ENCODE results near the gene LPO.

LPO gene

GRCh38 chr17:58228679-58229078 is 9.7 kb upstream of the LPO start:
- DNase-seq (ENCODE audit: low read depth in 4 of 4, low spot score in 1 of 4): no peak

- no peak for DNase-seq (ENCODE audit: low read depth in 4 of 4, low spot score in 1 of 4)
These were observed 9.0 kb upstream of the LPO start for GRCh38 chr17:58229384-58229783.

- no peak for DNase-seq (ENCODE audit: low read depth in 4 of 4, low spot score in 1 of 4)
These were observed 8.5 kb upstream of the LPO start for GRCh38 chr17:58229881-58230280.

- DNase-seq (ENCODE audit: low read depth in 4 of 4, low spot score in 1 of 4): no peak
These were observed 6.7 kb upstream of the LPO start for GRCh38 chr17:58231641-58232040.

GRCh38 chr17:58232707-58233156 is 5.7 kb upstream of the LPO start:
- no peak for DNase-seq (ENCODE audit: low read depth in 4 of 4, low spot score in 1 of 4)

- DNase-seq (ENCODE audit: low read depth in 4 of 4, low spot score in 1 of 4): no peak
These were observed 4.8 kb upstream of the LPO start for GRCh38 chr17:58233543-58233942.

GRCh38 chr17:58234512-58234911 is 3.9 kb upstream of the LPO start:
- no peak for DNase-seq (ENCODE audit: low read depth in 4 of 4, low spot score in 1 of 4)

GRCh38 chr17:58235821-58236220 is 2.6 kb upstream of the LPO start:
- no peak for DNase-seq (ENCODE audit: low read depth in 4 of 4, low spot score in 1 of 4)

GRCh38 chr17:58236394-58236793 is 2.0 kb upstream of the LPO start:
- DNase-seq (ENCODE audit: low read depth in 4 of 4, low spot score in 1 of 4): no peak

GRCh38 chr17:58239987-58240386 is 1.6 kb downstream of the LPO start:
- no peak for DNase-seq (ENCODE audit: low read depth in 4 of 4, low spot score in 1 of 4)

GRCh38 chr17:58242171-58242784 is 3.9 kb downstream of the LPO start:
- no peak for DNase-seq (ENCODE audit: low read depth in 4 of 4, low spot score in 1 of 4)

- no peak for DNase-seq (ENCODE audit: low read depth in 4 of 4, low spot score in 1 of 4)
These were observed 6.6 kb downstream of the LPO start for GRCh38 chr17:58244963-58245362.

GRCh38 chr17:58245428-58246103 is 7.2 kb downstream of the LPO start:
- no peak for DNase-seq (ENCODE audit: low read depth in 4 of 4, low spot score in 1 of 4)

GRCh38 chr17:58246104-58246740 is 7.8 kb downstream of the LPO start:
- no peak for DNase-seq (ENCODE audit: low read depth in 4 of 4, low spot score in 1 of 4)

GRCh38 chr17:58246781-58247180 is 8.4 kb downstream of the LPO start:
- no peak for DNase-seq (ENCODE audit: low read depth in 4 of 4, low spot score in 1 of 4)

- no peak for DNase-seq (ENCODE audit: low read depth in 4 of 4, low spot score in 1 of 4)
These were observed 9.4 kb downstream of the LPO start for GRCh38 chr17:58247511-58248363.

GRCh38 chr17:58248955-58249269 is 10.5 kb downstream of the LPO start:
- DNase-seq (ENCODE audit: low read depth in 4 of 4, low spot score in 1 of 4): no peak

- peak; percentile 66 to 77 (median 72) for DNase-seq (ENCODE audit: low read depth in 4 of 4, low spot score in 1 of 4)
These were observed 11.1 kb downstream of the LPO start for GRCh38 chr17:58249270-58250133.

- no peak for DNase-seq (ENCODE audit: low read depth in 4 of 4, low spot score in 1 of 4)
These were observed 12.1 kb downstream of the LPO start for GRCh38 chr17:58250344-58251011.

- DNase-seq (ENCODE audit: low read depth in 4 of 4, low spot score in 1 of 4): no peak
These were observed 13.8 kb downstream of the LPO start for GRCh38 chr17:58252141-58252540.

All from stimulated activated CD4-positive, alpha-beta T cell treated with anti-CD3 and anti-CD28 coated beads, Interleukin-1b, Interleukin-23, amount 100 ng/mL, for 24 hours (primary cell).